Measurements from ENCODE around the gene COX6B2. TPM values are rescaled to one million over a fixed set of nuclear protein-coding genes. Genes with fewer than 3 reads are reported as not detected.

COX6B2 gene
- polyA plus RNA-seq, 2 of the 4 experiments (the other 2 are of a cell fraction): 0.78 to 6.4 TPM

DNA sequence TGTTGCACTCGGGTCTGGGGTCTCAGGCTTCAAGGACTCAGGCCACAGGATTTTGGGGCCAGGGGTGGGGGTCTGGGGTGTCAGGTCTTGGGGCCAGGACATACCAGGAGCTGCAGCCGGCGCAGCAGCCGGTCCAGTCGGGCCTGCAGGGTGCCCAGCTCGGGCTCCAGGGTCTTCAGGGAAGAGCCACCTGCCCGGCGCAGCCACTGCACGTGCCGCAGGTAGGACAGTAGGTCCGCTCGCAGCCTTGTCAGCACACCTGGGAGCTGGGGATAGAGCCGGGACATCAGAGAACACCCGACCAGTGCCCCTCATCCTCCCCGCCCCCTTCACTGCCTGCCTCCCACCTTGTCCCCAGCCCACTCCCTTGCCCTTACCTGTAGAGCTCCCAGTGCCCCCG is 13.6 kb upstream of the COX6B2 start:
- FAIRE-seq (no peak), ATAC-seq (no peak), DNase-seq (ENCODE audit: low read depth in 1 of 2, low spot score in 1 of 2) (no peak)
- Histone ChIP-seq H3K4me3 (peak overlapping the region; percentile 85), H3K27ac (peak overlapping the region; percentile 91 to 96; a peak in 5 of 6 replicates), H3K4me2 (peak overlapping the region; percentile 93), H3K9me3 (no peaks in the 10 kb centered on the region), H3K4me1 (peaks cover 52% of the 10 kb centered on the region)
- CTCF ChIA-PET: interaction anchor here (0.6 to 14.8 kb wide), 7 partner anchors 16 to 227 kb away, joined by 3 to 105 read pairs (median 10); partner anchors contain the start of gene TMEM238
- 95% methylated on average over 16 of the region's 16 CpGs for WGBS (ENCODE audit: missing lambda C conversion rate)
- TF ChIP-seq CBX8 (IDR thresholded peaks at IDR 0.05) (no peak), NPAS2 (CRISPR knock-in tag; IDR thresholded peaks at IDR 0.05; ENCODE audit: borderline replicate concordance) (no peak), JUN (IDR thresholded peaks at IDR 0.05) (peak in 1 of 2 experiments; percentile 29; a peak in 2 of 5 replicates)
- TF ChIP-seq, protein P1, sequence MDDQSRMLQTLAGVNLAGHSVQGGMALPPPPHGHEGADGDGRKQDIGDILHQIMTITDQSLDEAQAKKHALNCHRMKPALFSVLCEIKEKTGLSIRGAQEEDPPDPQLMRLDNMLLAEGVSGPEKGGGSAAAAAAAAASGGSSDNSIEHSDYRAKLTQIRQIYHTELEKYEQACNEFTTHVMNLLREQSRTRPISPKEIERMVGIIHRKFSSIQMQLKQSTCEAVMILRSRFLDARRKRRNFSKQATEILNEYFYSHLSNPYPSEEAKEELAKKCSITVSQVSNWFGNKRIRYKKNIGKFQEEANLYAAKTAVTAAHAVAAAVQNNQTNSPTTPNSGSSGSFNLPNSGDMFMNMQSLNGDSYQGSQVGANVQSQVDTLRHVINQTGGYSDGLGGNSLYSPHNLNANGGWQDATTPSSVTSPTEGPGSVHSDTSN (IDR thresholded peaks at IDR 0.05): no peak
- POLR2A ChIA-PET: interaction anchor here (0.5 to 2.8 kb wide), 4 partner anchors 11 to 29 kb away, joined by 3 to 13 read pairs (median 6); partner anchors contain the start of genes KMT5C and TMEM238

DNA sequence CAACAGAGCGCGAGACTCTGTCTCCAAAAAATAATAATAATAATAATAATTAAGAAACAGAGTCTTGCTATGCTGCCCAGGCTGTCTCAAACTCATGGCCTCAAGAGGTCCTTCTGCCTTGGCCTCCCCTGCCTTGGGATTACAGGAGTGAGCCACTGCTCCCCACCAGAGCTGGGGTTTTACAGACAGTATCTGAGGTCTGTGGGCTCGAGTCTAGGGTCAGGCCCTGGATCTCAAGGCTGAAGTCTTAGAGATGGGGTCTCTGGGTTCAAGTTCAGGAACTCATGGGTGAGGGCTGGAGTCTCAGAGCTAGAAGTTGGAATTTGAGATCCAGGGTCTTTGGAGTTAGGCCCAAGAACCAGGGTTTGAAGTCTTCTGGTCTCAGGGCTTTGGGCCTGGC is 12.3 kb upstream of the COX6B2 start:
- ChIA-PET POLR2A (interaction anchor here (0.8 to 1.1 kb wide), 3 partner anchors 17 to 28 kb away, joined by 3 to 4 read pairs (median 3); partner anchors contain the start of genes KMT5C and TMEM238), CTCF (interaction anchor here (0.6 to 14.8 kb wide), 7 partner anchors 10 to 137 kb away, joined by 3 to 105 read pairs (median 7); partner anchors contain the start of genes KMT5C and TMEM238)
- WGBS (ENCODE audit: missing lambda C conversion rate): 61% methylated on average over 3 of the region's 3 CpGs
- TF ChIP-seq NFE2L2 (conservative IDR thresholded peaks at IDR 0.05; ENCODE audit: low read length) (no peak), JUN (IDR thresholded peaks at IDR 0.05) (peak; percentile 8 to 68; a peak in 3 of 5 replicates)
- Histone ChIP-seq H3K9me3 (no peaks in the 10 kb centered on the region), H3K27ac (peak overlapping the region; percentile 30 to 68; a peak in 4 of 6 replicates), H3K4me2 (peak overlapping the region; percentile 93; the same call in 2 of the 3 replicates), H3K4me1 (peaks cover 47% of the 10 kb centered on the region), H3K4me3 (no peak overlapping the region)
- ATAC-seq: no peak
- no peak for FAIRE-seq
- no peak for DNase-seq (ENCODE audit: low read depth in 1 of 2, low spot score in 1 of 2)

DNA sequence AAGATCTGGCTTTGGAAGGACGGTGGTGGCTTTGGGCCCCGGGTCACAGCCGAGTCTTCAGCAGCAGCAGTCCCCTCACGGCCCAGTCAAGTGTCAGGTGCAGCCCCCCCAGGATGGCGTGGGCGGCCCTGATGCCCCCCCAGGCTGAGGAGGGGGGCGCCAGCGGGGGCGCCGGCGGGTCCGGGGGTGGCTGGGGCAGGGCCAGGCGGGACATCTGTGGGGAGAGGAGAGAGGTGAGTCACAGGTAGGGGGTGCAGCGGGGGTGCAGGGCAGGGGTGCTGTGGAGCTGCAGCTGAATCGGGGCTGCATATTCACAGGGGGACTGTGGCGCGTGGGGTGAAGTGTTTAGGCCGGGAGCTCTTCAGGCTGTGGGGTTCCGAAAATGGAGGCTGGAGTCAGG is 11.4 kb upstream of the COX6B2 start:
- WGBS (ENCODE audit: missing lambda C conversion rate): 85% methylated on average over 12 of the region's 19 CpGs
- CTCF ChIA-PET: interaction anchor here (0.6 to 14.8 kb wide), 6 partner anchors 9 to 138 kb away, joined by 4 to 105 read pairs (median 7); partner anchors contain the start of genes KMT5C and TMEM238
- POLR2A ChIA-PET: interaction anchor here (1.1 kb wide), 2 partner anchors 18 to 27 kb away, joined by 3 to 4 read pairs; partner anchors contain the start of genes KMT5C and TMEM238
- no peak for FAIRE-seq
- peaks cover 39% of the 10 kb centered on the region for H3K4me1 ChIP-seq
- peak overlapping the region; percentile 5; the same call in 1 of the 3 replicates for H3K4me3 ChIP-seq
- no peaks in the 10 kb centered on the region for H3K9me3 ChIP-seq
- no peak for DNase-seq (ENCODE audit: low read depth in 1 of 2, low spot score in 1 of 2)
- ATAC-seq: no peak
- peak overlapping the region; percentile 93; the same call in 2 of the 3 replicates for H3K4me2 ChIP-seq
- TF ChIP-seq JUN (IDR thresholded peaks at IDR 0.05) (peak in 1 of 2 experiments; percentile 26; a peak in 1 of 5 replicates), BCL3 (IDR thresholded peaks at IDR 0.05) (0 out of 3 replicates have a peak, but pooled peaks have one; percentile 15), HEYL (CRISPR knock-in tag; IDR thresholded peaks at IDR 0.05) (no peak)
- peak overlapping the region in 1 of 2 experiments; percentile 68; a peak in 3 of 6 replicates for H3K27ac ChIP-seq

- Histone ChIP-seq H3K4me2 (peak overlapping the region; percentile 93; the same call in 2 of the 3 replicates), H3K9me3 (no peaks in the 10 kb centered on the region), H3K4me1 (peaks cover 34% of the 10 kb centered on the region), H3K27ac (peak overlapping the region in 1 of 2 experiments; percentile 68; a peak in 3 of 6 replicates), H3K4me3 (no peak overlapping the region)
- no peak for ATAC-seq
- CTCF ChIA-PET: interaction anchor here (0.8 to 14.8 kb wide), 4 partner anchors 15 to 73 kb away, joined by 3 to 105 read pairs (median 12); partner anchors contain the start of gene KMT5C
- WGBS (ENCODE audit: missing lambda C conversion rate): 85% methylated on average over 8 of the region's 8 CpGs
- FAIRE-seq: no peak
- TF ChIP-seq NFE2L2 (conservative IDR thresholded peaks at IDR 0.05; ENCODE audit: low read length) (no peak), TFCP2L1 (CRISPR knock-in tag; IDR thresholded peaks at IDR 0.05) (0 out of 2 replicates have a peak, but pooled peaks have one; percentile 35), NR3C1 (IDR thresholded peaks at IDR 0.05) (no peak)
- no peak for DNase-seq (ENCODE audit: low read depth in 1 of 2, low spot score in 1 of 2)
- POLR2A ChIA-PET: no interaction called here
Observed at GRCh38 chr19:55365245-55365644, 10.7 kb upstream of the COX6B2 start.

DNA sequence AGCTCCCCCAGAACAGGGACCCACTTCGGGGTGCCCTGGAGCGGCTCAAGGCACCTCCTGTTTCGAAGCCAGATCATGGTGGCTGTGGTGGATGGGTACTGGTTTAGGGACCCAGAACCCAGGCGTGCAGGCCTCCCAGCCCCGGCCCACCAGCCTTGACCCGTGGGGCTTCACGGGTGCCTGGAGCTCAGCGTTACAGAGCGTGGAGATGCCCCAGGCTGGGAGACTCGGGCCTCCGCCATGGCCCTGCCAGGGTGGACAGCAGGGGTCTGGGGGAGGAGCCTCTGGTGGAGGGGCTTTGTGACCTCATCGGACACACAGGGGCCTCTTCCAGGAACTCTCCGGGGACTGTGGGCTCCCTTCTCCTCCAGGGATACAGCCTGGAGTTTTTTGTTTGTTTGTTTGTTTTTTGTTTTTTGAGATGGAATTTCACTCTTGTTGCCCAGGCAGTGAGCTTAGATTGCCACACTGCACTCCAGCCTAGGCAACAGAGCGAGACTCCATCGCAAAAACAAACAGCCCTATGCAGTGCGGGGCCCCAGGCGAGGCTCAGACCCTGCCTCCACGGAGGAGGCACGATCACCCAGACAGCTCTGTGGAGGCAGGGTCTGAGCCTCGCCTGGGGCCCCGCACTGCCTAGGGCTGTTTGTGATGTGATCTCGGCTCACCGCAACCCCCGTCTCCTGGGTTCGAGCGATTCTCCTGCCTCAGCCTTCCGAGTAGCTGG is 8.6 kb upstream of the COX6B2 start, which contains the start of gene GARIN5B:
Gene GARIN5B (minus strand): TSS at position 271 of the 727 bp plus-strand sequence. CDS start 194 bp downstream, at position 77.
- Histone ChIP-seq H3K27ac (peak within 1 kb of the TSS in 1 of 2 experiments; percentile 47; a peak in 3 of 6 replicates), H3K9me3 (no peaks in the 10 kb centered on the region), H3K4me3 (no peak within 1 kb of the TSS), H3K4me2 (no peak within 1 kb of the TSS), H3K4me1 (peaks cover 34% of the 10 kb centered on the region)
- WGBS (ENCODE audit: missing lambda C conversion rate): 74% methylated on average over 23 of the region's 27 CpGs
- peak; percentile 27 to 60 for ATAC-seq
- DNase-seq (ENCODE audit: low read depth in 1 of 2, low spot score in 1 of 2): no peak
- TF ChIP-seq FOSB (CRISPR knock-in tag; IDR thresholded peaks at IDR 0.05) (0 out of 2 replicates have a peak, but pooled peaks have one; percentile 50), HOXB5 (CRISPR knock-in tag; IDR thresholded peaks at IDR 0.05) (no peak), ZC3H11A (IDR thresholded peaks at IDR 0.05) (no peak), CEBPB (IDR thresholded peaks at IDR 0.05) (no peak), E2F6 (IDR thresholded peaks at IDR 0.05; ENCODE audit: borderline replicate concordance, low read depth) (no peak), TFCP2L1 (CRISPR knock-in tag; IDR thresholded peaks at IDR 0.05) (peak; percentile 69; the same call in 1 of the 2 replicates), POLR2AphosphoS2 (conservative IDR thresholded peaks at IDR 0.05; ENCODE audit: low read length) (no peak), POLR2A (IDR thresholded peaks at IDR 0.05; ENCODE audit: low read length) (no peak), HMGXB4 (CRISPR knock-in tag; IDR thresholded peaks at IDR 0.05; ENCODE audit: borderline replicate concordance) (no peak)
- ChIA-PET CTCF (interaction anchor here (0.6 to 14.8 kb wide), 6 partner anchors 8 to 222 kb away, joined by 3 to 105 read pairs (median 8); partner anchors contain the start of gene TMEM238), POLR2A (interaction anchor here (0.6 to 2.0 kb wide), 3 partner anchors 10 to 1202 kb away, joined by 4 to 8 read pairs (median 5); no protein-coding TSS in a partner anchor)
- FAIRE-seq: no peak
